B cell (primary cell): ENCODE measurements around the gene ERP29. TPM values are rescaled to one million over a fixed set of nuclear protein-coding genes. Genes with fewer than 3 reads are reported as not detected.

Source experiments
- ATAC-seq: fragments of 200-7000 bp; cut with Tn5 transposase; one replicate; pipeline ENCODE4 v1.10.0; 2021; ENCODE audit warnings: low read depth, mild to moderate bottlenecking, moderate number of reproducible peaks, moderate library complexity
- CTCF ChIA-PET: fragments of 350-600 bp; sonication (Branson Sonifier 250); formaldehyde crosslinking; loops from one replicate; lab custom pipeline; 2021; ENCODE audit warnings: antibody characterized with exemption, inconsistent platforms; lab: Charles Lee
- POLR2A ChIA-PET: fragments of 350-600 bp; sonication (Branson Sonifier 250); formaldehyde crosslinking; loops from one replicate; lab custom pipeline; 2021; ENCODE audit warnings: antibody characterized with exemption; lab: Charles Lee
- DNase-seq: peaks from one replicate; pipeline ENCODE4 v3.0.0; 2013
- H2AFZ ChIP-seq: 2 replicates; pipeline ENCODE4 v1.6.1; 2012; ENCODE audit warnings: mild to moderate bottlenecking, low read depth, low read length; ENCODE audit not compliant: insufficient read depth, poor library complexity, severe bottlenecking
- H3K27ac ChIP-seq, 2 donors: 1 replicate in 1 of 2; 2 replicates in 1 of 2; pipeline ENCODE4 v1.5.1; 2012 to 2013; ENCODE audit warnings: low read length in 2 of 2, mild to moderate bottlenecking in 2 of 2, moderate library complexity in 1 of 2
- H3K27me3 ChIP-seq, 4 experiments: fragments of 200-600 bp in 1 of 4; sonication (generic) in 1 of 4; replicated peaks in 1 of 4; 1 replicate in 2 of 4; 2 replicates in 2 of 4; pipeline versions ENCODE4 v1.6.1 to v1.7.0; 2013 to 2016; ENCODE audit warnings: low read length in 3 of 4, mild to moderate bottlenecking in 2 of 4, mixed read lengths in 1 of 4, moderate library complexity in 1 of 4; ENCODE audit not compliant: insufficient read depth in 4 of 4, control insufficient read depth in 3 of 4; ENCODE audit errors: control extremely low read depth in 1 of 4
- H3K36me3 ChIP-seq, 2 experiments: replicated peaks in 1 of 2; 1 replicate in 1 of 2; 2 replicates in 1 of 2; pipeline versions ENCODE4 v1.6.1 to v1.7.1; 2013; ENCODE audit warnings: low read length in 1 of 2; ENCODE audit not compliant: insufficient read depth in 2 of 2, control insufficient read depth in 1 of 2; ENCODE audit errors: control extremely low read depth in 1 of 2, extremely low read depth in 1 of 2
- H3K4me1 ChIP-seq, 2 donors: fragments of 200-600 bp in 1 of 2; sonication (generic) in 1 of 2; 1 replicate in 1 of 2; 2 replicates in 1 of 2; pipeline versions ENCODE4 v1.5.1 to v1.6.1; 2013 to 2017; ENCODE audit warnings: low read length in 2 of 2; ENCODE audit not compliant: control insufficient read depth in 2 of 2, insufficient read depth in 2 of 2
- H3K4me2 ChIP-seq: replicated peaks from 2 replicates; pipeline ENCODE3; 2012; ENCODE audit warnings: mild to moderate bottlenecking, low read depth, low read length; ENCODE audit not compliant: poor library complexity, severe bottlenecking
- H3K4me3 ChIP-seq, 5 experiments: fragments of 200-600 bp in 1 of 5; sonication (generic) in 1 of 5; 1 replicate in 3 of 5; 2 replicates in 2 of 5; pipeline versions ENCODE4 v1.5.1 to v1.7.0; 2011 to 2016; ENCODE audit warnings: low read length in 4 of 5, mild to moderate bottlenecking in 4 of 5, low read depth in 2 of 5, control low read depth in 1 of 5, moderate library complexity in 1 of 5; ENCODE audit not compliant: insufficient read depth in 1 of 5; ENCODE audit errors: control extremely low read depth in 1 of 5, extremely low read depth in 1 of 5
- H3K79me2 ChIP-seq: fragments of 200-600 bp; sonication (generic); one replicate; pipeline ENCODE4 v1.6.0; 2016; ENCODE audit warnings: low read length; ENCODE audit not compliant: control insufficient read depth, insufficient read depth
- H3K9ac ChIP-seq: fragments of 200-600 bp; sonication (generic); 2 replicates; pipeline ENCODE4 v1.6.1; 2017; ENCODE audit warnings: mild to moderate bottlenecking, low read length, moderate library complexity
- H3K9me3 ChIP-seq, 3 donors: one replicate each; pipeline versions ENCODE4 v1.6.1 to v1.7.1; 2013; ENCODE audit warnings: low read length in 2 of 3; ENCODE audit not compliant: control insufficient read depth in 2 of 3, insufficient read depth in 1 of 3; ENCODE audit errors: control extremely low read depth in 1 of 3
- H4K20me1 ChIP-seq: 2 replicates; pipeline ENCODE4 v1.6.0; 2012; ENCODE audit warnings: mild to moderate bottlenecking, low read length; ENCODE audit not compliant: insufficient read depth, control insufficient read depth, poor library complexity, severe bottlenecking
- H3K27ac Mint-ChIP-seq: one replicate; pipeline ENCODE4 v1.8.0; 2021; ENCODE audit warnings: mixed read lengths
- H3K27me3 Mint-ChIP-seq: one replicate; pipeline ENCODE4 v1.8.0; 2021; ENCODE audit warnings: mixed read lengths
- H3K4me1 Mint-ChIP-seq: one replicate; pipeline ENCODE4 v1.8.0; 2021; ENCODE audit warnings: mixed read lengths
- H3K4me3 Mint-ChIP-seq: one replicate; pipeline ENCODE4 v1.8.0; 2021; ENCODE audit warnings: mixed read lengths
- H3K9me3 Mint-ChIP-seq: one replicate; pipeline ENCODE4 v1.8.0; 2022; ENCODE audit warnings: mixed read lengths; ENCODE audit not compliant: insufficient read depth
- CTCF ChIP-seq: fragments of 200-600 bp; IDR thresholded peaks from one replicate; pipeline ENCODE4 v1.8.0; 2022; ENCODE audit warnings: antibody characterized with exemption, mild to moderate bottlenecking
- EZH2 ChIP-seq: IDR thresholded peaks from 2 replicates; pipeline ENCODE4 v1.6.1; 2012; ENCODE audit warnings: borderline replicate concordance, low read depth, mild to moderate bottlenecking, moderate library complexity, low read length; ENCODE audit not compliant: insufficient read depth, poor library complexity, severe bottlenecking
- WGBS: methylation state at CpG from one replicate; pipeline ENCODE4 v1.1.5; 2013; ENCODE audit warnings: missing lambda C conversion rate; ENCODE audit not compliant: insufficient coverage; 5-methylcytosine and 5-hydroxymethylcytosine counted together
- intact Hi-C: fragments of 100-400 bp; cut with micrococcal nuclease; formaldehyde crosslinking; loops from one replicate; pipeline ENCODE4 v1.10.0; 2022
- polyA plus RNA-seq: library from polyadenylated mRNA; depleted of rRNA; stranded (reverse); fragments of >200 nt; gene quantifications from 2 replicates; pipeline ENCODE4 v1.2.3, GENCODE V29; 2012
- total RNA-seq, 2 donors: library from RNA; stranded (reverse); fragments of 120-200 nt in 1 of 2; gene quantifications; 1 replicate in 1 of 2; 2 replicates in 1 of 2; pipeline versions ENCODE4 v1.2.3 to v1.2.4, GENCODE V29; 2013 to 2022

Gene ERP29
- total and polyA plus RNA-seq, 2 donors (not counting 1 experiment from before 2014, with no cell fraction given) = 130 to 149 TPM

GRCh38 chr12:111980598-111980997 lies 32.6 kb upstream of the ERP29 start:
- Mint-ChIP-seq H3K9me3 (no peaks in the 10 kb centered on the region), H3K4me3 (no peak overlapping the region), H3K27me3 (no peaks in the 10 kb centered on the region), H3K27ac (no peak overlapping the region), H3K4me1 (no peaks in the 10 kb centered on the region)
- Histone ChIP-seq H3K4me3 (no peak overlapping the region), H4K20me1 (no peaks in the 10 kb centered on the region), H2AFZ (no peak overlapping the region), H3K27ac (no peak overlapping the region), H3K27me3 (no peaks in the 10 kb centered on the region), H3K4me2 (no peak overlapping the region), H3K36me3 (no peaks in the 10 kb centered on the region), H3K79me2 (peaks cover 4% of the 10 kb centered on the region), H3K9ac (no peak overlapping the region), H3K4me1 (no peaks in the 10 kb centered on the region), H3K9me3 (no peaks in the 10 kb centered on the region)
- no CpG with 5 or more reads among the region's 5 CpGs for WGBS
- TF ChIP-seq CTCF = no peak
- TF ChIP-seq EZH2 = no peak
- no peak for ATAC-seq
- intact Hi-C loops = no loop called here
- DNase-seq = no peak
- POLR2A ChIA-PET = no interaction called here
- CTCF ChIA-PET = no interaction called here

GRCh38 chr12:111981987-111982386 lies 31.2 kb upstream of the ERP29 start:
- Histone ChIP-seq H3K4me3 (no peak overlapping the region), H3K9me3 (no peaks in the 10 kb centered on the region), H3K9ac (no peak overlapping the region), H3K4me2 (no peak overlapping the region), H3K4me1 (no peaks in the 10 kb centered on the region), H2AFZ (no peak overlapping the region), H3K36me3 (no peaks in the 10 kb centered on the region), H3K27me3 (no peaks in the 10 kb centered on the region), H3K79me2 (peaks cover 4% of the 10 kb centered on the region), H3K27ac (no peak overlapping the region), H4K20me1 (no peaks in the 10 kb centered on the region)
- TF ChIP-seq EZH2 (no peak), CTCF (no peak)
- Mint-ChIP-seq H3K9me3 (no peaks in the 10 kb centered on the region), H3K27ac (no peak overlapping the region), H3K27me3 (no peaks in the 10 kb centered on the region), H3K4me1 (no peaks in the 10 kb centered on the region), H3K4me3 (no peak overlapping the region)
- DNase-seq (no peak), ATAC-seq (no peak)
- POLR2A ChIA-PET = interaction anchor here (0.7 kb wide), 1 partner anchor 9 kb away, joined by 4 read pairs; no protein-coding TSS in a partner anchor
- intact Hi-C loops = no loop called here
- 100% methylated on average over 1 of the region's 2 CpGs for WGBS
- CTCF ChIA-PET = no interaction called here
